SH-SY5Y (cell line): ENCODE data around the gene UBL5.

Experiments
- GATA2 ChIP-seq: IDR thresholded peaks from 2 replicates; pipeline ENCODE4 v1.6.1; 2011; ENCODE audit warnings: mild to moderate bottlenecking, low read depth, low read length
- GATA3 ChIP-seq: IDR thresholded peaks from 2 replicates; pipeline ENCODE4 v1.6.1; 2011; ENCODE audit warnings: low read depth, mild to moderate bottlenecking, low read length, moderate library complexity

- TF ChIP-seq GATA3 (no peak), GATA2 (no peak)
Measured at GRCh38 chr19:9847087-9847671, 19.5 kb downstream of the UBL5 start.
